GM23248 (cell line): ENCODE measurements around the gene AXIN1. TPM values are rescaled to one million over a fixed set of nuclear protein-coding genes. Genes with fewer than 3 reads are reported as not detected.
"Not testable (repeated sequence)": the region's sequence is repeated elsewhere in the genome, so short reads cannot be mapped to it uniquely, and the experiment has no call there.

Source experiments
- DNase-seq: peaks from one replicate; pipeline ENCODE4 v3.0.0-alpha.2; 2015
- H2AFZ ChIP-seq: fragments of 200-600 bp; sonication (generic); 2 replicates; pipeline ENCODE4 v1.6.1; 2016; ENCODE audit warnings: antibody characterized with exemption
- H3F3A ChIP-seq: fragments of 200-600 bp; sonication (generic); 2 replicates; pipeline ENCODE4 v1.6.1; 2016; ENCODE audit warnings: mild to moderate bottlenecking, antibody characterized with exemption, mixed run types; ENCODE audit not compliant: insufficient read depth
- H3K27ac ChIP-seq: fragments of 200-600 bp; sonication (generic); 2 replicates; pipeline ENCODE4 v1.5.1; 2016; ENCODE audit warnings: mild to moderate bottlenecking
- H3K27me3 ChIP-seq: fragments of 200-600 bp; sonication (generic); replicated peaks from 2 replicates; pipeline ENCODE4 v1.6.1; 2016; ENCODE audit warnings: mild to moderate bottlenecking; ENCODE audit not compliant: insufficient read depth
- H3K36me3 ChIP-seq: fragments of 200-600 bp; sonication (generic); 2 replicates; pipeline ENCODE4 v1.6.1; 2016; ENCODE audit warnings: low read depth, mild to moderate bottlenecking
- H3K4me1 ChIP-seq: fragments of 200-600 bp; sonication (generic); 2 replicates; pipeline ENCODE4 v1.6.1; 2016; ENCODE audit warnings: mild to moderate bottlenecking; ENCODE audit not compliant: insufficient read depth
- H3K4me2 ChIP-seq: fragments of 200-600 bp; sonication (generic); one replicate; pipeline ENCODE4 v1.6.1; 2016; ENCODE audit warnings: mild to moderate bottlenecking; ENCODE audit not compliant: unreplicated experiment
- H3K4me3 ChIP-seq: fragments of 200-600 bp; sonication (generic); 2 replicates; pipeline ENCODE4 v1.5.1; 2016; ENCODE audit warnings: mild to moderate bottlenecking
- H3K79me2 ChIP-seq: fragments of 200-600 bp; sonication (generic); 2 replicates; pipeline ENCODE4 v1.6.1; 2016; ENCODE audit warnings: mild to moderate bottlenecking; ENCODE audit not compliant: insufficient read depth
- H3K9ac ChIP-seq: fragments of 200-600 bp; sonication (generic); 2 replicates; pipeline ENCODE4 v1.6.1; 2016; ENCODE audit warnings: mild to moderate bottlenecking
- H3K9me2 ChIP-seq: fragments of 200-600 bp; sonication (generic); 2 replicates; pipeline ENCODE4 v1.6.1; 2016; ENCODE audit warnings: mixed run types, mild to moderate bottlenecking, moderate library complexity; ENCODE audit not compliant: insufficient read depth
- H3K9me3 ChIP-seq: fragments of 200-600 bp; sonication (generic); one replicate; pipeline ENCODE4 v1.6.1; 2017; ENCODE audit warnings: low read depth
- H4K20me1 ChIP-seq: fragments of 200-600 bp; sonication (generic); 2 replicates; pipeline ENCODE4 v1.6.0; 2016; ENCODE audit not compliant: insufficient read depth
- EZH2 ChIP-seq: fragments of 200-600 bp; sonication (generic); IDR thresholded peaks from 2 replicates; pipeline ENCODE4 v1.6.1; 2018; ENCODE audit warnings: antibody characterized with exemption, mild to moderate bottlenecking; ENCODE audit not compliant: insufficient read depth, poor library complexity, severe bottlenecking
- EZH2phosphoT487 ChIP-seq: fragments of 200-600 bp; sonication (generic); IDR thresholded peaks from 2 replicates; pipeline ENCODE4 v1.6.1; 2018; ENCODE audit warnings: antibody characterized with exemption, moderate library complexity, mild to moderate bottlenecking, low read depth; ENCODE audit not compliant: insufficient read depth
- WGBS, 2 experiments: methylation state at CpG; one replicate each; pipeline ENCODE4 v1.1.6; 2015 to 2017; ENCODE audit warnings: low lambda C conversion rate in 2 of 2, low coverage in 1 of 2; ENCODE audit errors: missing lambda C conversion rate in 2 of 2; 5-methylcytosine and 5-hydroxymethylcytosine counted together
- in situ Hi-C: fragments of 300-500 bp; cut with MboI; formaldehyde crosslinking; loops from 2 replicates; pipeline ENCODE4 v1.15.0; 2020
- polyA plus RNA-seq: library from polyadenylated mRNA; unstranded; fragments of >200 nt; fragmentation: Nextera tagmentation; extraction: Ambion mirVana; gene quantifications from 2 replicates; pipeline ENCODE4 v1.2.1, GENCODE V29; 2016
- total RNA-seq: library from RNA; depleted of rRNA; stranded (reverse); fragments of >200 nt; shearing (Covaris generic); gene quantifications from 2 replicates; pipeline ENCODE4 v1.2.3, GENCODE V29; 2014

Gene AXIN1
- total and polyA plus RNA-seq, 2 experiments from 2014 or later: 3.3 to 27.1 TPM

GRCh38 chr16:269061-269796 is 83.3 kb downstream of the AXIN1 start:
- H3K27ac ChIP-seq: no peak overlapping the region
- 74 to 80% methylated on average over 20 to 23 of the region's 24 CpGs for WGBS, 2 experiments
- no peak for TF ChIP-seq EZH2
- no peak for TF ChIP-seq EZH2phosphoT487
- no peak overlapping the region for H3K4me2 ChIP-seq
- no peaks in the 10 kb centered on the region for H3K27me3 ChIP-seq
- no peaks in the 10 kb centered on the region for H3K36me3 ChIP-seq
- H3K9me2 ChIP-seq: no peaks in the 10 kb centered on the region
- no peak overlapping the region for H3K4me3 ChIP-seq
- in situ Hi-C loops: no loop called here
- no peaks in the 10 kb centered on the region for H4K20me1 ChIP-seq
- H3K4me1 ChIP-seq: no peaks in the 10 kb centered on the region
- no peaks in the 10 kb centered on the region for H3K9me3 ChIP-seq
- H2AFZ ChIP-seq: no peak overlapping the region
- H3F3A ChIP-seq: no peaks in the 10 kb centered on the region
- DNase-seq: no peak
- H3K79me2 ChIP-seq: no peaks in the 10 kb centered on the region
- H3K9ac ChIP-seq: no peak overlapping the region

GRCh38 chr16:268141-269053 is 84.1 kb downstream of the AXIN1 start:
- in situ Hi-C loops: no loop called here
- no peak overlapping the region for H3K27ac ChIP-seq

GRCh38 chr16:267562-267961 is 85.0 kb downstream of the AXIN1 start:
- H3K4me2 ChIP-seq, H3K79me2 ChIP-seq, H3K4me1 ChIP-seq, H3K4me3 ChIP-seq, H3K9ac ChIP-seq, in situ Hi-C loops, H4K20me1 ChIP-seq, H3K27me3 ChIP-seq, H3K9me3 ChIP-seq, H3F3A ChIP-seq, H2AFZ ChIP-seq, DNase-seq, H3K27ac ChIP-seq, H3K9me2 ChIP-seq, H3K36me3 ChIP-seq: not testable (repeated sequence)
- WGBS, 2 experiments: 75 to 83% methylated on average over 17 of the region's 17 CpGs

More at GRCh38 chr16:268141-269053, 84.1 kb downstream of the AXIN1 start:
- H3K36me3 ChIP-seq: no peaks in the 10 kb centered on the region
- no peaks in the 10 kb centered on the region for H3F3A ChIP-seq
- no peaks in the 10 kb centered on the region for H3K27me3 ChIP-seq
- DNase-seq: no peak
- WGBS, 2 experiments: 80 to 82% methylated on average over 40 of the region's 40 CpGs
- H3K4me1 ChIP-seq: no peaks in the 10 kb centered on the region
- no peak overlapping the region for H3K4me2 ChIP-seq
- TF ChIP-seq EZH2phosphoT487 (no peak), EZH2 (no peak)
- no peaks in the 10 kb centered on the region for H4K20me1 ChIP-seq
- H2AFZ ChIP-seq: no peak overlapping the region
- no peaks in the 10 kb centered on the region for H3K9me2 ChIP-seq
- H3K9ac ChIP-seq: no peak overlapping the region
- no peak overlapping the region for H3K4me3 ChIP-seq
- H3K79me2 ChIP-seq: no peaks in the 10 kb centered on the region
- H3K9me3 ChIP-seq: no peaks in the 10 kb centered on the region

- H3K79me2 ChIP-seq: no peaks in the 10 kb centered on the region
- in situ Hi-C loops: no loop called here
- no peaks in the 10 kb centered on the region for H3K9me3 ChIP-seq
- no peak overlapping the region for H3K4me2 ChIP-seq
- TF ChIP-seq EZH2phosphoT487 (no peak), EZH2 (no peak)
- H3K27me3 ChIP-seq: no peaks in the 10 kb centered on the region
- H4K20me1 ChIP-seq: no peaks in the 10 kb centered on the region
- no peak overlapping the region for H2AFZ ChIP-seq
- no peaks in the 10 kb centered on the region for H3K4me1 ChIP-seq
- H3F3A ChIP-seq: no peaks in the 10 kb centered on the region
- no peaks in the 10 kb centered on the region for H3K36me3 ChIP-seq
- DNase-seq: no peak
- no peaks in the 10 kb centered on the region for H3K9me2 ChIP-seq
- H3K27ac ChIP-seq: no peak overlapping the region
- no peak overlapping the region for H3K4me3 ChIP-seq
- no peak overlapping the region for H3K9ac ChIP-seq
- WGBS, 2 experiments: 43 to 46% methylated on average over 25 of the region's 25 CpGs
Measured at GRCh38 chr16:266258-267164, 86.0 kb downstream of the AXIN1 start.
